Gastroesophageal sphincter (tissue), 3 donors: Measurements from ENCODE around the gene FAM240B.

ENCODE experiments used
- POLR2A ChIP-seq, 2 donors: fragments of 450-650 bp; IDR thresholded peaks; one replicate each; pipeline ENCODE4 v1.6.1; 2017; ENCODE audit warnings: antibody characterized with exemption in 2 of 2, mild to moderate bottlenecking in 2 of 2, moderate library complexity in 1 of 2
- POLR2AphosphoS5 ChIP-seq: sonication (generic); formaldehyde crosslinking; IDR thresholded peaks from one replicate; pipeline ENCODE4 v1.6.1; 2017; ENCODE audit warnings: antibody characterized with exemption
- TF ChIP-seq, protein P1 (sequence below), 4 experiments: fragments of 200-600 bp in 2 of 4; fragments of 450-650 bp in 2 of 4; sonication (generic) in 1 of 4; IDR thresholded peaks; one replicate each; pipeline ENCODE4 v1.5.1; 2017 to 2019; ENCODE audit warnings: antibody characterized with exemption in 4 of 4, mild to moderate bottlenecking in 2 of 4, moderate library complexity in 2 of 4

DNA sequence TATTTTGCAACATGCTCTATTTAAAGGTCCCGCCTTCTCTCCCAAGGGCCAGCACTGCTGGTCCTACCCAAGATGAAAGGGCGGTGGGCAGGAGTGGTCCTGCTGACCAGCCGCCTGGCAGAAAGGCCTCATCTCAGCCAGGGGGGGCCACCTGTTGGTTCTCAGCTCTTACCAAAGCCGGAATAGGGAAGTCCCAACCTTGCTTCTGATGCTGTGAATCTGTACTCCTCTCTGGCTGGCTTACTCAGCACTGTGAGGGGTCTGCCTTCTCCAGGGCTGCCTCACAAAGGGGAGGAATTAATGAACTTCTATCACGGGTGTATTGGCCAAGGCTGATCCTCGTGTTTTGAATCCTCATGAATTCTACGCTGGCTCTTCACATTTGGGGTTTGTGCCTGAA, 13.6 kb upstream of the FAM240B start:
- TF ChIP-seq POLR2AphosphoS5 = no peak
- TF ChIP-seq, protein P1, sequence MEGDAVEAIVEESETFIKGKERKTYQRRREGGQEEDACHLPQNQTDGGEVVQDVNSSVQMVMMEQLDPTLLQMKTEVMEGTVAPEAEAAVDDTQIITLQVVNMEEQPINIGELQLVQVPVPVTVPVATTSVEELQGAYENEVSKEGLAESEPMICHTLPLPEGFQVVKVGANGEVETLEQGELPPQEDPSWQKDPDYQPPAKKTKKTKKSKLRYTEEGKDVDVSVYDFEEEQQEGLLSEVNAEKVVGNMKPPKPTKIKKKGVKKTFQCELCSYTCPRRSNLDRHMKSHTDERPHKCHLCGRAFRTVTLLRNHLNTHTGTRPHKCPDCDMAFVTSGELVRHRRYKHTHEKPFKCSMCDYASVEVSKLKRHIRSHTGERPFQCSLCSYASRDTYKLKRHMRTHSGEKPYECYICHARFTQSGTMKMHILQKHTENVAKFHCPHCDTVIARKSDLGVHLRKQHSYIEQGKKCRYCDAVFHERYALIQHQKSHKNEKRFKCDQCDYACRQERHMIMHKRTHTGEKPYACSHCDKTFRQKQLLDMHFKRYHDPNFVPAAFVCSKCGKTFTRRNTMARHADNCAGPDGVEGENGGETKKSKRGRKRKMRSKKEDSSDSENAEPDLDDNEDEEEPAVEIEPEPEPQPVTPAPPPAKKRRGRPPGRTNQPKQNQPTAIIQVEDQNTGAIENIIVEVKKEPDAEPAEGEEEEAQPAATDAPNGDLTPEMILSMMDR (IDR thresholded peaks at IDR 0.05) = no peak
- TF ChIP-seq POLR2A (IDR thresholded peaks at IDR 0.05) = no peak
